Cardiac fibroblast (primary cell): ENCODE data around the gene TIMM10B.

Experiments used
- DNase-seq, 2 donors: peaks; one replicate each; pipeline versions ENCODE4 v3.0.0 to v3.0.0-alpha.2; 2010; ENCODE audit warnings: low read depth in 2 of 2
- H3K4me3 ChIP-seq, 2 donors: replicated peaks in 1 of 2; 1 replicate in 1 of 2; 2 replicates in 1 of 2; pipeline ENCODE4 v1.5.1; 2011; ENCODE audit warnings: low read depth in 2 of 2, low read length in 2 of 2, mild to moderate bottlenecking in 2 of 2, moderate library complexity in 1 of 2
- CTCF ChIP-seq: IDR thresholded peaks from one replicate; pipeline ENCODE4 v1.5.1; 2011; ENCODE audit warnings: low read depth, mild to moderate bottlenecking, low read length, inconsistent platforms

Gene TIMM10B

GRCh38 chr11:6526411-6527135 is 45.3 kb downstream of the TIMM10B start:
- TF ChIP-seq CTCF: no peak
- DNase-seq: peak in 1 of 2 donors; percentile 15
- no peak overlapping the region for H3K4me3 ChIP-seq

GRCh38 chr11:6529266-6529665 is 48.0 kb downstream of the TIMM10B start:
- no peak for TF ChIP-seq CTCF
- DNase-seq: no peak
- no peak overlapping the region for H3K4me3 ChIP-seq

GRCh38 chr11:6530848-6531247 is 49.5 kb downstream of the TIMM10B start:
- no peak overlapping the region for H3K4me3 ChIP-seq
- no peak for DNase-seq
- no peak for TF ChIP-seq CTCF

GRCh38 chr11:6531267-6531752 is 50.0 kb downstream of the TIMM10B start:
- TF ChIP-seq CTCF: peak; percentile 80
- H3K4me3 ChIP-seq: no peak overlapping the region
- DNase-seq: peak; percentile 65 to 71
